ENCODE data around the gene ABL1. TPM values are rescaled to one million over a fixed set of nuclear protein-coding genes. Genes with fewer than 3 reads are reported as not detected.

ABL1 gene
- total RNA-seq, 1 donor from 2014 or later: 21.6 TPM

GRCh38 chr9:130927995-130928900 is 93.2 kb downstream of the ABL1 start:
- DNase-seq (ENCODE audit: low spot score in 2 of 2): no peak
- FAIRE-seq: no peak

- DNase-seq (ENCODE audit: low spot score in 2 of 2) (no peak), FAIRE-seq (no peak)
Observed at GRCh38 chr9:130929571-130930038, 94.6 kb downstream of the ABL1 start.

- FAIRE-seq (no peak), DNase-seq (ENCODE audit: low spot score in 2 of 2) (no peak)
Observed at GRCh38 chr9:130930132-130930803, 95.2 kb downstream of the ABL1 start.

- DNase-seq (ENCODE audit: low spot score in 2 of 2) (no peak), FAIRE-seq (no peak)
Observed at GRCh38 chr9:130930804-130931349, 95.8 kb downstream of the ABL1 start.

- FAIRE-seq (no peak), DNase-seq (ENCODE audit: low spot score in 2 of 2) (no peak)
Observed at GRCh38 chr9:130931508-130932254, 96.6 kb downstream of the ABL1 start.

- FAIRE-seq: no peak
- no peak for DNase-seq (ENCODE audit: low spot score in 2 of 2)
Observed at GRCh38 chr9:130932255-130933079, 97.4 kb downstream of the ABL1 start.

GRCh38 chr9:130933114-130934046 is 98.3 kb downstream of the ABL1 start:
- FAIRE-seq (no peak), DNase-seq (ENCODE audit: low spot score in 2 of 2) (no peak)

GRCh38 chr9:130934246-130934645 is 99.2 kb downstream of the ABL1 start:
- DNase-seq (ENCODE audit: low spot score in 2 of 2): no peak
- no peak for FAIRE-seq

GRCh38 chr9:130934702-130935647 is 99.9 kb downstream of the ABL1 start:
- FAIRE-seq (no peak), DNase-seq (ENCODE audit: low spot score in 2 of 2) (no peak)

- no peak for DNase-seq (ENCODE audit: low spot score in 2 of 2)
- FAIRE-seq: no peak
Observed at GRCh38 chr9:130935648-130936271, 100.7 kb downstream of the ABL1 start.

GRCh38 chr9:130936285-130937117 is 101.4 kb downstream of the ABL1 start:
- FAIRE-seq (no peak), DNase-seq (ENCODE audit: low spot score in 2 of 2) (no peak)

Other genes with a start within 250 kb of the ABL1 start
- 0.41 TPM for gene PRDM12, start 170.7 kb upstream of the ABL1 start, total RNA-seq
- 48.5 TPM for gene EXOSC2, start 141.5 kb upstream of the ABL1 start, total RNA-seq
- under 0.01 TPM for gene QRFP, start 61.6 kb downstream of the ABL1 start, total RNA-seq
- gene FIBCD1, start 104.0 kb downstream of the ABL1 start, total RNA-seq: 0.82 TPM
- 2.4 TPM for gene LAMC3, start 173.9 kb downstream of the ABL1 start, total RNA-seq

All from frontal cortex (tissue), 4 donors.